NAMALWA (cell line): Measurements from ENCODE around the gene SLC13A2.
"Not testable (repeated sequence)": the region's sequence is repeated elsewhere in the genome, so short reads cannot be mapped to it uniquely, and the experiment has no call there.

Experiments
- DNase-seq: peaks from one replicate; pipeline ENCODE4 v3.0.0-alpha.2; 2015; ENCODE audit warnings: low spot score

Gene SLC13A2

GRCh38 chr17:28518132-28518531, 44.7 kb downstream of the SLC13A2 start:
- DNase-seq = peak; percentile 39

DNA sequence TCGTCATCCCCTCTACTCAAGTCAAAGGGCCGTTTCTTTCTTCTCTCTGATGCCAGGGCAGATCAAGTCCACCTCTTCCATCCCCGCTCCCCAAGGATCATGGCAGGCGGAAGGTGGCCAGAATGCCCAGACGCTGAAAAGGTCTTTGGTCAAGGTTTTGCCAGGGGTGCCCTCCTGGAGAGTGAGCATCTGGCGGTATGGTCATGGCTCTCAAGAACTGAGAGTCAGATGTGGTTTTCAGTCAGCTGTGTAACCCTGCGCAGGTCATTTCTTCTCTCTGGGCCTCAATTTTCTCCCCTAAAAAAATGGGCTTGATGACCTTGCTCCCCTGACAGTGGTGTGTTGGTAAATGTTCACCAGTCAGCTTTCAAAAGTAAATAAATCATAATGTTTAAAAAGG, 45.1 kb downstream of the SLC13A2 start:
- no peak for DNase-seq

GRCh38 chr17:28519236-28519635, 45.8 kb downstream of the SLC13A2 start:
- DNase-seq = peak; percentile 26

- no peak for DNase-seq
Measured at GRCh38 chr17:28520687-28521086, 47.2 kb downstream of the SLC13A2 start.

DNA sequence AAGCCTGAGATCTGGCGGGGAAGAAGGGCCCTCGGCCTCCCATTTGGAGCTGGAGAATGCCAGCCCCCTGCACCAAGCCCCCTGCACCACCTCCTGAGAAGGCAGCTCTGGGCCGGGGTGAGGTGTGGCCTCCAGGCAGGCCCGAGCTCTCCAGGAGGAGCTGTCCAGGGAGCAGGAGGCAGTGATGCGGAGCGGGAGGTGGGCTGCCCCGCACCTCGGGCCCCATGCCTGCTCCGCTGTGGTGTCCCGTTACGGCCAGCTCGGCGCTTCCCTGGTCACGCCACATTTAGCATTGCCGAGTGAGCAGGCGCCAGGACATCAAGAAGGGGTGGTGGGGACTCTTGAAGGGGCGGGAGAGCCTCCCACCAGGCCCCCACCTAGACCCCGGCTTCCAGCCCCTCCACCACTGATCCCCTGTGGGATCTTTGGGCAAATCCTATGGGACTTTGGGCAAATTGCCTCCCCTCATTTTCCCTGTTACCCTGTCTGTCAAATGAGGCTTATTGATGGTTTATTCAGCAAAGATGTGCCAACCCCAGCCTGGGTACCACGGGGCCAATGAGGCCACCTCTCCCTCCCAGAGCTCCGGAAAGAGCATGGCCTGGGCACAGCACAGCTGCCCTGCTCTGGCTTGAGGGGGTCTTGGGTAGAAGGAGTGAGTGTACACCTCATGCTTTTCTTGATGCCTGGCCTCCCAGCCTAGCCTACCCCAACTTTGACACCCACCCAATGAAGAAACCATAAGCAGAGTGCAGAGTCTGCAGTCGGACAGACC, 48.1 kb downstream of the SLC13A2 start:
- DNase-seq = no peak

DNA sequence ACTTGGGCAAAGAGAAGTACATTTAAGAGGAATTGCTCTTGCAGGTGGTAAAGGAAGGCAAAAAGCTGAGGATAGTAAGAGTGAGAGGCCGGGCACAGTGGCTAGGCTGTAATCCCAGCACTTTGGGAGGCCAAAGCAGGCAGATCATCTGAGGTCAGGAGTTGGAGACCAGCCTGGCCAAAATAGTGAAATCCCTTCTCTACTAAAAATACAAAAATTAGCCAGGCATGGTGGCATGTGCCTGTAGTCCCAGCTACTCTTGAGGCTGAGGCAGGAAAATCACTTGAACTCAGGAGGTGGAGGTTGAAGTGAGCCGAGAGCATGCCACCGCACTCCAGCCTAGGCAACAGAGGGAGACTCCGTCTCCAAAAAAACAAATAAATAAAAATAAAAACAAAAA, 48.8 kb downstream of the SLC13A2 start:
- not testable (repeated sequence) for DNase-seq

DNA sequence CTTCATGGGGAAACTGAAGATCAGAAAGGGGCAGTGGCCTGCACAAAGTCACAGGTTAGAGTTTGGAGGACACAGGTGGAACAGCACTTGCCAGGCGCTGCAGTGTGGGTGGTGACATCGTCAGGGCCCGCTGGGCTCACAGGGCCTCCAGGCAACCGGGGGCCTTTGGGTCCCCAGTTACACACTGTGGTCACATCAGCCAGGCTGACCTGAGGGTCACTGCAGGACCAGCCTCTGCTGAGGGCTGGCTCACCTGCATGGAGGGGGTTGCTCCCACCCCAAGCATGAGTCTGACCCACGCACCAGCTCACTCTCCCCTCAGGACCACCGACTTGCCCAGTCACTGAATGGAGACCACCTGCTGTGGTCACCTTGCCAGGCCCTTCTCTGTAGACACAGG, 49.7 kb downstream of the SLC13A2 start:
- no peak for DNase-seq

DNA sequence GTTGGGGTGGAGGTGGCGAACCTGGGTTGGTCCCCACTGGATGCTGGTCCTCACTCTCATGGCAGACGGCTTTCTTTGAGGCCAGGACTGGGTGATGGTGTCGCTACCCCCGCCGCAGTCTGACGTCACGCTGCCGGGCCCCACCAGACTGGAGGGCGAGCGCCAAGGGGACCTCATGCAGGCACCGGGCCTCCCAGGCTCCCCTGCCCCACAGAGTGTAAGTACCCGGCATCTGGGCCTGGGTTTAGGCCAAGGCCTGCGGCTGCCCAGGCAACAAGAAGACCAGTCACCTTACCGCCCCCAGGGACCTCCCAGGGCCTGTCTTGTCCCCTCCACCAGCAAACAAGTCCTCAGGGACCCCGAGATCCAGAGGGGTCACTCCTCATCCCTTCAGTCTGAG, 50.4 kb downstream of the SLC13A2 start:
- no peak for DNase-seq

DNA sequence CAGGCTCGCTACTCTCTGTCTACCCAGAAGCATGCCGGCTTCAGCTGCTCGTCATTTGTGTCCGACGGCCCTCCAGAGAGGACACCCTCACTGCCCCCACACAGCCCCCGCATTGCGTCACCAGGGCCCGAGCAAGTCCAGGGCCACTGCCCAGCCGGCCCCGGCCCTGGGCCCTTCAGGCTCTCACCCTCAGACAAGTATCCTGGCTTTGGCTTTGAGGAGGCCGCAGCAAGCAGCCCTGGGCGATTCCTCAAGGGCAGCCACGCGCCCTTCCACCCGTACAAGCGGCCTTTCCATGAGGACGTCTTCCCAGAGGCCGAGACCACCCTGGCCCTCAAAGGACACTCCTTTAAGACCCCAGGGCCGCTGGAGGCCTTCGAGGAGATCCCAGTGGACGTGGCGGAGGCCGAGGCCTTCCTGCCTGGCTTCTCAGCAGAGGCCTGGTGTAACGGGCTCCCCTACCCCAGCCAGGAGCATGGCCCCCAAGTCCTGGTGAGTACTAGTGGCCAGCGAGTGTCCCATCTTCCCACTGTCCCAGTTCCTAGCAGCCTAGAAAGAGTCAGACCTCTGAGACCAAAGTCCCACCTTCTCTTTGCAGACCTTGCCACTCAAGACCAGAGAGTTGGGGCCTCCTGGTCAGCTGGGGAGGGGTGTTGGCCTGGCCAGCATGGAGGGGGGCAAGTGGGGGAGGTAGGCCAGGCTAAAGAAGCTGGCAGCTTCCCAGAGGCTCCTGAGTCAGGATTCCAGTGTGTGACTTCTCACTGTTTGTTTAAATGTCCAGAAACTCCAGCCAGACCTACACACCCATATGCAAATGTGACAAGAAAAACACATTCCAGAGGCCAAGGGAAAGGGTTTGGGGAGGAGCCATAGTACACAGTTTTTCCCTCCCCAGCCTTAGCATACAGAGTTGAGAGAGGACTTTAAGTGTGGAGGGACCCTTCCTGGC, 51.3 kb downstream of the SLC13A2 start:
- DNase-seq = no peak

DNA sequence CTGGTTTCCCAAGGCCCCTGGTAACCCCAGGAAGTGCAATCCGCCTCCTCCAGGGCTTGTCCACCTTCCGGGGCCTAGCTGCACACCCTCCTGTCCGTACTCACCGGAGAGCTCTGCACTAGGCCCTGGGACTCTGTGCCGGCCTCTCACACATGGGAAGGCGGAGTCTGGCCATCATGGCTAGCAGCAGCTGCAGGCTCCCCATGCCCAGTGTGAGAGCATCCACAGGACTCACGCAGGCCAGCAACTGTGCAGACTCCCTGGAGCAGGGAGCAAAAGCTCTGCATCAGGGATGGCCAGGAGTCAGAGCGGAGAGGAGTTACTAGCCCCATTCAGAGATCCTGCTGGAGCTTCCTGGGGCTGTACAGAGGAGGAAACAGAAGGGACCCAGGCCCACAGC, 52.9 kb downstream of the SLC13A2 start:
- DNase-seq = no peak

GRCh38 chr17:28527181-28527681, 53.8 kb downstream of the SLC13A2 start:
- DNase-seq = no peak

GRCh38 chr17:28527859-28528258, 54.4 kb downstream of the SLC13A2 start:
- no peak for DNase-seq

DNA sequence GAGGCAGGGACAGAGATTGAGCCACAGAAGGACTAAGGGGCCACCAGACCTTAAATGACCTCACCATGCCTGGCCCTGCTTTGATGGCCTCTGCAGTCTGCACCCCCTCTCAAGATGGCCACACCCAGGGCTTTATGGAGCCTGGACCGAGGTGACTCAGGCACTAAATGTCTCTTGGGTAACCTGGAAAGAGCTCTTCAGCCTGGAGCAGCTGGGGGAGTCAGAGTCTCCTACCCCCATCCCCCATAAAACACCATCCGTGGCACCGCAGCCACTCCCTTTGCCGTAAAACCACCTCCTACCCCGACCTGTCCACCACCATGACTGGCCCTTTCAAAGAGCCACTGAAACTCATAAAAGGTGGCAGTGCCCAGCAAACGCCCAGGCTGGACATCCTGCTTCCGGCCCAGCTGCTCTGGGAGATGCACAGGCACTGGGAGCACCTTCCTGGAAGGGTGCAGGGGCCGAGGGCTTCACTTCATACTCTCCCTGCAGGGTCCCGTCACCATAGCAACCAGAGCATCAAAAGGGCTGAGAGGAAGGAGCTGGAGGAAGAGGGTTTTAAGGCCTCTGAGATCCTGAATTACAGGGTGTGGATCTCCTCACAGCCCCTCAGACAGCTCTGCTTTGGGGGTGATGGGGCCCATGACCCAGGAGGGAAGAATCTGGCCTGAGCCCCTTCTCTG, 55.0 kb downstream of the SLC13A2 start:
- DNase-seq = no peak

GRCh38 chr17:28529013-28529400, 55.6 kb downstream of the SLC13A2 start:
- no peak for DNase-seq

DNA sequence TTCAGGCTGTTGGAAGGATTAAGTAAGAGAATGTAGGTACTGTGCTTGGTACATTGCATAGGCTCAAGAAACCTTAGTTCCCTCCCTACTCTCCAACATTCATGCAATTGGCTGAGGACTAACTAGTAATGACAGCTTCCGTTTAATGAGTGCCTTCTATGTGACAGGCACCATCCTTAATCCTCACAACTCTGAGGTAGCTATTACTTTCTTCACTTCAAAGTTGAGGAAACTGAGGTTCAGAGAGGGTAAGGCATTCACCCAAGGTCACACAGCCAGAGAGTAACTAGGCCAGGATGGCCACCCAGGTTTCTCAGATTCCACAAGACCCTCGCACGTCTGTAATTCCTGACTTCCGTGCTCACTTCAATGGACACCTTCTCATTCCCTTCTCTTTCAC, 56.8 kb downstream of the SLC13A2 start:
- DNase-seq = no peak

DNA sequence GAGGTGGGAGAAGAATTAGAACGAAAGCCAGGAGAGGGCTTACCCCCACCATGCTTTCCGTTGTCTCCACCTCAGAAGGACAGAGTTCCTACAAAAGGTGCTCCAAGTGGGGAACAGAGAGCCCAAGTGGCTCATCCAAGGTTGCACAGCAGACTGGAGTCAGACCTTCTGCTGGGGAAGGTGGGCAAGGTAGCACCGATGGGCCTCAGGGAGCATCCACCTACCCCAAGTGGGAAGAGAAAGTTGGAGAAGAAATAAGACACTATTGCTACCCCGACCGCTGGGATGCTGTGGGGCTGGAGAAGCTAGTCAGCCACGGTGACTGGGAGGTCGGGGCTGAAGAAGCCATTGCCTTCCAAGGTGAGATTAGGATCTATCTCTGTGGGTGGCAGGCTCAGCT, 57.5 kb downstream of the SLC13A2 start:
- no peak for DNase-seq

DNA sequence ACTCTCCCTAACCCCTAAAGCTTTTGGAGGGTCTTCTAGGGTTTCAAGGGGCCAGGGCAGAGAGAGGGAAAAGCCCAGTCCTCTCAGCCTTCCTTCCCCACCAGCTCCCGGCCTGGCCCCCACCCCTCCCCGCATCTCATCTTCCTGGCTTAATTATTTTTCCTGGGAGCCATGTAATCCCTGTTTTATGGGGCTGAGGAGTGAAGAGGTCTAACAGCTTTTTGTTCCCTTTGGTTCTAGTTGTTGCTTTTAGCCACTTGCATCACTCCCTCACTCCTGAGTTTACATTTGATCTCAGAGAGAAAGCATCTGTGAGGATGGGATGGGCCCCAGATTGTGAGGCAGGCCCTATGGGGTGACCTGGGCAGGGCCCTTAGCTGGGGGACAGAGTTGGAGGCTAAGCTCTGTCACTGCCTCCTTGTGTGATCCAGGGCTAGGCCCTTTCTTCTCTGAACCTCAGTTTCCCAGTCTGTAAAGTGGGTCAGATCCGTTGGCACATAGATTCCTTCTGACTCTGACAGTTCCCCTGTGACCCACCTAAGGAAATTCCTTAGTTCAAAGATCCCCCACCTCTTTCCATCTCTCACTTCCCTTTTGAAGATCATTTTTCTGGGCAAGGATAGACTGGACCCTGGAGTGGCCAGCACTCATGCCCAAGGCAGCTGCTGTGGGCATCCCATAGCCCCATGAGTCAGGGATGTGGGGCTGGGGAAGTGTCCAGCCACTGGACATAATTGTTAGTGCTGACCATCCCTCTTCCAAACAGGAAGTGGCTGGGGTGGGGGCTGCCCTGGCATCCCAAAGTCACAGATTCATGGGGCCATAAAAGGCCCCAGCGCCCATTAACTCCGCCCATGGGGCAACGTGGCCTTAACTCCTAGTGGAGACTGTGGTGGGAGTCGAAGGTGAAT, 58.9 kb downstream of the SLC13A2 start:
- DNase-seq = no peak

DNA sequence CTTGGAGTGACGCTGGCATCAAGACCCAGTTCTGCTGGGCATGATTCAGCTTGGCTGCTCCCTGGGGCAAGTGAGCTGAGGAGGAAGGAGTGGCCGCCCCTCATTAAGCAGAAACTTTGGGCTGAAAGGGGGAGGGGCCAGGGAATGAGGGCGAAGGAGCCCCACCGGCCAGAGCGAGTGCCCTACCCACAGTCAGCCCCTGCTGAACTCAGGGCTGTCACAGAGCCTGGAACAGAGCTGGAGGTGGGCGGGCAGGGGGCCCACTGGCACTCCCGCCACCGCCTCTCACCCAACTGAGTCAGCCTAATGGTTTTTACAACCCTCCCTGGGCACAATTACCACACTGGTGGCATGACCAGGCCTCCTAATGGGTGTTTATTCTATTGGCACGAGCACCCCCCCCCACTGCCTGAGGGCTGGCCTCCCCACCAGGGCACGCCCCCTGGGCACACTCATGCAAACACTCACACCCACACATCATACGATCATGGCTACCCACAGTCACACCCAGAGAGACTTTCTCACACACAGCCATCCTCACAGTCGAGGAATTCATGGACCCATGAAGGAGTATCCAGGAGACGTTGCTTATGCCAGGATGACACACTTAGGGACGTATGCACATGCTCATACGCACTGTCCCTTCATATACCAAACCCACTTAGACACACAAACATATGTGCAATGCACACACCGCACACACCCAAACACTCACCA, 59.8 kb downstream of the SLC13A2 start:
- DNase-seq = no peak

DNA sequence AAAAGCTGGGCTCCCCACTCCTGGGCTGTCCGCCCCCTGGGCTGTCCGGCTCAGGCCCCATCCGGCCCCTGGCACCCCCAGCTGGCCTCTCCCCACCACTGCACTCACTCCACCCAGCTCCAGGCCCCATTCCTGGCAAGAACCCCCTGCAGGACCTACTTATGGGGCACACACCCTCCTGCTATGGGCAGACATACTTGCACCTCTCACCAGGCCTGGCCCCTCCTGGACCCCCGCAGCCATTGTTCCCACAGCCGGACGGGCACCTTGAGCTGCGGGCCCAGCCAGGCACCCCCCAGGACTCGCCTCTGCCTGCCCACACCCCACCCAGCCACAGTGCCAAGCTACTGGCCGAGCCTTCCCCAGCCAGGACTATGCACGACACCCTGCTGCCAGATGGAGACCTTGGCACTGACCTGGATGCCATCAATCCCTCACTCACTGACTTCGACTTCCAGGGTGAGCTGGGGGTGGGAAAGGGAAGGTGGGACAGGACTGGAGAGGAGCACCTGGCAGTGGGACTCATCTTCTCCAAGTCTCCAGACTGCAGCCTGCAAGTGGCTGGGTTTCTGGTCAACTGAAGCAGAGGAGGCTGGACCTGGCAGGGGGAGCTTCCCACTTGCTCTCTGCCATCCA, 61.4 kb downstream of the SLC13A2 start:
- no peak for DNase-seq

- DNase-seq = no peak
Measured at GRCh38 chr17:28536532-28537218, 63.2 kb downstream of the SLC13A2 start.
